BLaER1 treated with 17β-estradiol and CSF1 and Interleukin-3, amounts not matched to agents 10 nM and 100 nM (cell line): ENCODE measurements around the gene TNS1.

Experiments
- H3K27ac ChIP-seq, 11 experiments: shearing (Covaris generic); formaldehyde crosslinking; 2 replicates each; pipeline ENCODE4 v1.8.1; 2022
- H3K27me3 ChIP-seq, 11 experiments: shearing (Covaris generic); formaldehyde crosslinking; 2 replicates each; pipeline ENCODE4 v1.8.1; 2022
- H3K36me3 ChIP-seq, 11 experiments: shearing (Covaris generic); formaldehyde crosslinking; 2 replicates each; pipeline ENCODE4 v1.8.1; 2022
- H3K4me1 ChIP-seq, 10 experiments: shearing (Covaris generic); formaldehyde crosslinking; 2 replicates each; pipeline ENCODE4 v1.8.1; 2022
- H3K4me2 ChIP-seq, 11 experiments: shearing (Covaris generic); formaldehyde crosslinking; 2 replicates each; pipeline ENCODE4 v1.8.1; 2022
- H3K4me3 ChIP-seq, 10 experiments: shearing (Covaris generic); formaldehyde crosslinking; 2 replicates each; pipeline ENCODE4 v1.8.1; 2022
- H3K9ac ChIP-seq, 11 experiments: shearing (Covaris generic); formaldehyde crosslinking; 2 replicates each; pipeline ENCODE4 v1.8.1; 2022
- H3K9me3 ChIP-seq, 11 experiments: shearing (Covaris generic); formaldehyde crosslinking; replicated peaks in 1 of 11; 2 replicates each; pipeline ENCODE4 v1.8.1; 2022
- H4K20me1 ChIP-seq, 11 experiments: shearing (Covaris generic); formaldehyde crosslinking; 2 replicates each; pipeline ENCODE4 v1.8.1; 2022
- Cebpa-rat ChIP-seq, 11 experiments: shearing (Covaris generic); IDR thresholded peaks; 2 replicates each; pipeline ENCODE4 v1.8.1; 2022

The TNS1 gene

GRCh38 chr2:217905896-217906295 lies 96.9 kb downstream of the TNS1 start:
- Histone ChIP-seq H3K9me3 (no peaks in the 10 kb centered on the region), H3K4me1 (peaks cover 82 to 100% (median 99%) of the 10 kb centered on the region in 10 experiments), H3K4me3 (peak overlapping the region in 9 of 10 experiments; percentile 2 to 54 (median 27); a peak in 8 of 20 replicates), H4K20me1 (peaks cover 0 to 73% (median 33%) of the 10 kb centered on the region in 11 experiments; a peak in 16 of 22 replicates), H3K27ac (peak overlapping the region in 10 of 11 experiments; percentile 8 to 62 (median 52); a peak in 12 of 22 replicates), H3K36me3 (peaks cover 0 to 6% (median 0%) of the 10 kb centered on the region in 11 experiments; a peak in 1 of 22 replicates), H3K4me2 (peak overlapping the region; percentile 84 to 98 (median 91)), H3K27me3 (peaks cover 0 to 18% (median 0%) of the 10 kb centered on the region in 11 experiments; a peak in 9 of 22 replicates), H3K9ac (peak overlapping the region; percentile 19 to 69 (median 45); a peak in 15 of 22 replicates)
- no peak for TF ChIP-seq Cebpa-rat (IDR thresholded peaks at IDR 0.05)

GRCh38 chr2:217905395-217905794 lies 97.4 kb downstream of the TNS1 start:
- H3K4me2 ChIP-seq: peak overlapping the region; percentile 84 to 98 (median 91)

GRCh38 chr2:217904614-217904965 lies 98.2 kb downstream of the TNS1 start:
- peak overlapping the region in 8 of 11 experiments; percentile 55 to 91 (median 70); a peak in 7 of 22 replicates for H3K27ac ChIP-seq
- peak overlapping the region in 2 of 10 experiments; percentile 39 to 44; a peak in 4 of 20 replicates for H3K4me3 ChIP-seq
- peaks cover 0 to 18% (median 0%) of the 10 kb centered on the region in 11 experiments; a peak in 9 of 22 replicates for H3K27me3 ChIP-seq
- H3K9ac ChIP-seq: peak overlapping the region in 8 of 11 experiments; percentile 32 to 69 (median 48); a peak in 5 of 22 replicates
- H3K4me2 ChIP-seq: peak overlapping the region; percentile 84 to 98 (median 91)
- H3K4me1 ChIP-seq: peaks cover 82 to 100% (median 97%) of the 10 kb centered on the region in 10 experiments
- H3K36me3 ChIP-seq: peaks cover 0 to 10% (median 0%) of the 10 kb centered on the region in 11 experiments; a peak in 2 of 22 replicates
- no peaks in the 10 kb centered on the region for H3K9me3 ChIP-seq
- TF ChIP-seq Cebpa-rat (IDR thresholded peaks at IDR 0.05): no peak
- H4K20me1 ChIP-seq: peaks cover 2 to 65% (median 20%) of the 10 kb centered on the region in 11 experiments; a peak in 18 of 22 replicates

More at GRCh38 chr2:217905395-217905794, 97.4 kb downstream of the TNS1 start:
- H3K36me3 ChIP-seq: peaks cover 0 to 6% (median 0%) of the 10 kb centered on the region in 11 experiments; a peak in 1 of 22 replicates
- H3K4me1 ChIP-seq: peaks cover 82 to 100% (median 99%) of the 10 kb centered on the region in 10 experiments
- TF ChIP-seq Cebpa-rat (IDR thresholded peaks at IDR 0.05): no peak
- peak overlapping the region; percentile 19 to 69 (median 45); a peak in 15 of 22 replicates for H3K9ac ChIP-seq
- H3K9me3 ChIP-seq: no peaks in the 10 kb centered on the region
- H3K27me3 ChIP-seq: peaks cover 0 to 18% (median 0%) of the 10 kb centered on the region in 11 experiments; a peak in 9 of 22 replicates
- H3K4me3 ChIP-seq: peak overlapping the region; percentile 2 to 54 (median 27); a peak in 14 of 20 replicates
- peak overlapping the region in 10 of 11 experiments; percentile 8 to 62 (median 52); a peak in 14 of 22 replicates for H3K27ac ChIP-seq
- H4K20me1 ChIP-seq: peaks cover 0 to 69% (median 28%) of the 10 kb centered on the region in 11 experiments; a peak in 16 of 22 replicates

- H3K4me2 ChIP-seq: peak overlapping the region; percentile 84 to 98 (median 91)
Observed at GRCh38 chr2:217903859-217904613, 98.8 kb downstream of the TNS1 start.

GRCh38 chr2:217903142-217903858 lies 99.5 kb downstream of the TNS1 start:
- H3K27ac ChIP-seq: peak overlapping the region; percentile 18 to 91 (median 70); a peak in 20 of 22 replicates
- peak overlapping the region; percentile 12 to 69 (median 49); a peak in 16 of 22 replicates for H3K9ac ChIP-seq
- peaks cover 0 to 14% (median 0%) of the 10 kb centered on the region in 11 experiments; a peak in 6 of 22 replicates for H3K27me3 ChIP-seq
- TF ChIP-seq Cebpa-rat (IDR thresholded peaks at IDR 0.05): no peak
- no peaks in the 10 kb centered on the region for H3K9me3 ChIP-seq
- H4K20me1 ChIP-seq: peaks cover 4 to 54% (median 27%) of the 10 kb centered on the region in 11 experiments; a peak in 18 of 22 replicates
- H3K4me3 ChIP-seq: peak overlapping the region in 4 of 10 experiments; percentile 32 to 44 (median 36); a peak in 5 of 20 replicates
- peak overlapping the region; percentile 84 to 98 (median 91) for H3K4me2 ChIP-seq
- H3K36me3 ChIP-seq: peaks cover 0 to 22% (median 3%) of the 10 kb centered on the region in 11 experiments; a peak in 10 of 22 replicates
- peaks cover 81 to 100% (median 86%) of the 10 kb centered on the region in 10 experiments for H3K4me1 ChIP-seq

More at GRCh38 chr2:217903859-217904613, 98.8 kb downstream of the TNS1 start:
- Histone ChIP-seq H3K27me3 (peaks cover 0 to 18% (median 0%) of the 10 kb centered on the region in 11 experiments; a peak in 7 of 22 replicates), H3K9me3 (no peaks in the 10 kb centered on the region), H3K36me3 (peaks cover 0 to 15% (median 0%) of the 10 kb centered on the region in 11 experiments; a peak in 3 of 22 replicates), H3K9ac (peak overlapping the region in 10 of 11 experiments; percentile 7 to 69 (median 42); a peak in 14 of 22 replicates), H3K4me1 (peaks cover 82 to 98% (median 94%) of the 10 kb centered on the region in 10 experiments), H3K27ac (peak overlapping the region; percentile 1 to 91 (median 70); a peak in 19 of 22 replicates), H4K20me1 (peaks cover 6 to 60% (median 22%) of the 10 kb centered on the region in 11 experiments; a peak in 18 of 22 replicates), H3K4me3 (peak overlapping the region in 4 of 10 experiments; percentile 32 to 44 (median 36); a peak in 6 of 20 replicates)
- no peak for TF ChIP-seq Cebpa-rat (IDR thresholded peaks at IDR 0.05)

- peaks cover 76 to 94% (median 81%) of the 10 kb centered on the region in 10 experiments for H3K4me1 ChIP-seq
- H3K27me3 ChIP-seq: peaks cover 0 to 7% (median 0%) of the 10 kb centered on the region in 11 experiments; a peak in 6 of 22 replicates
- H3K27ac ChIP-seq: peak overlapping the region; percentile 41 to 91 (median 70)
- peak overlapping the region in 8 of 10 experiments; percentile 5 to 47 (median 36); a peak in 7 of 20 replicates for H3K4me3 ChIP-seq
- H4K20me1 ChIP-seq: peaks cover 4 to 46% (median 20%) of the 10 kb centered on the region in 11 experiments; a peak in 16 of 22 replicates
- peak overlapping the region; percentile 24 to 71 (median 53); a peak in 18 of 22 replicates for H3K9ac ChIP-seq
- peaks cover 0 to 30% (median 10%) of the 10 kb centered on the region in 11 experiments; a peak in 14 of 22 replicates for H3K36me3 ChIP-seq
- TF ChIP-seq Cebpa-rat (IDR thresholded peaks at IDR 0.05): no peak
- H3K9me3 ChIP-seq: no peaks in the 10 kb centered on the region
- peak overlapping the region; percentile 84 to 98 (median 91) for H3K4me2 ChIP-seq
Observed at GRCh38 chr2:217902379-217903141, 100.2 kb downstream of the TNS1 start.

- peaks cover 6 to 36% (median 17%) of the 10 kb centered on the region in 11 experiments; a peak in 14 of 22 replicates for H3K36me3 ChIP-seq
- peaks cover under 1 to 46% (median 13%) of the 10 kb centered on the region in 11 experiments; a peak in 15 of 22 replicates for H4K20me1 ChIP-seq
- no peaks in the 10 kb centered on the region for H3K9me3 ChIP-seq
- H3K9ac ChIP-seq: peak overlapping the region; percentile 5 to 71 (median 51); a peak in 18 of 22 replicates
- peak overlapping the region; percentile 84 to 98 (median 91) for H3K4me2 ChIP-seq
- H3K4me1 ChIP-seq: peaks cover 69 to 87% (median 77%) of the 10 kb centered on the region in 10 experiments
- 0 out of 22 replicates have a peak, but pooled peaks cover 0 to under 1% (median 0%) of the 10 kb centered on the region in 11 experiments for H3K27me3 ChIP-seq
- H3K4me3 ChIP-seq: peak overlapping the region in 7 of 10 experiments; percentile 5 to 47 (median 35); a peak in 9 of 20 replicates
- H3K27ac ChIP-seq: peak overlapping the region; percentile 41 to 91 (median 70); a peak in 21 of 22 replicates
- no peak for TF ChIP-seq Cebpa-rat (IDR thresholded peaks at IDR 0.05)
Observed at GRCh38 chr2:217901835-217902378, 100.9 kb downstream of the TNS1 start.
